GM23338 (cell line): ENCODE results near the gene STAT3. TPM values are rescaled to one million over a fixed set of nuclear protein-coding genes. Genes with fewer than 3 reads are reported as not detected.

ENCODE experiments used
- ATAC-seq: fragments of 200-7000 bp; cut with Tn5 transposase; 3 replicates; pipeline ENCODE4 v1.9.1; 2020
- DNase-seq: peaks from one replicate; pipeline ENCODE4 v3.0.0-alpha.2; 2015; ENCODE audit warnings: low spot score
- H2AFZ ChIP-seq: fragments of 200-600 bp; sonication (generic); 2 replicates; pipeline ENCODE4 v1.8.0; 2016; ENCODE audit warnings: antibody characterized with exemption, mild to moderate bottlenecking, moderate library complexity
- H3F3A ChIP-seq: fragments of 200-600 bp; sonication (generic); replicated peaks from 2 replicates; pipeline ENCODE4 v1.8.0; 2017; ENCODE audit warnings: antibody characterized with exemption, mixed run types, low read depth
- H3K27ac ChIP-seq: fragments of 200-600 bp; sonication (generic); 2 replicates; pipeline ENCODE4 v1.6.1; 2016; ENCODE audit warnings: low read depth
- H3K27me3 ChIP-seq: fragments of 200-600 bp; sonication (generic); 2 replicates; pipeline ENCODE4 v1.8.0; 2016; ENCODE audit warnings: mild to moderate bottlenecking, mixed run types, moderate library complexity; ENCODE audit not compliant: insufficient read depth
- H3K36me3 ChIP-seq: fragments of 200-600 bp; sonication (generic); 2 replicates; pipeline ENCODE4 v1.8.0; 2016; ENCODE audit warnings: mild to moderate bottlenecking; ENCODE audit not compliant: insufficient read depth
- H3K4me1 ChIP-seq: fragments of 200-600 bp; sonication (generic); 2 replicates; pipeline ENCODE4 v1.8.0; 2016; ENCODE audit warnings: mild to moderate bottlenecking, moderate library complexity; ENCODE audit not compliant: insufficient read depth
- H3K4me2 ChIP-seq: fragments of 200-600 bp; sonication (generic); 2 replicates; pipeline ENCODE4 v1.7.1; 2017; ENCODE audit warnings: mixed run types
- H3K4me3 ChIP-seq: fragments of 200-600 bp; sonication (generic); 2 replicates; pipeline ENCODE4 v1.6.1; 2016; ENCODE audit warnings: mixed run types
- H3K79me2 ChIP-seq: fragments of 200-600 bp; sonication (generic); replicated peaks from 2 replicates; pipeline ENCODE4 v1.8.0; 2017; ENCODE audit warnings: mild to moderate bottlenecking; ENCODE audit not compliant: insufficient read depth
- H3K9me2 ChIP-seq: fragments of 200-600 bp; sonication (generic); 2 replicates; pipeline ENCODE4 v1.8.0; 2017; ENCODE audit not compliant: insufficient read depth
- H4K20me1 ChIP-seq: fragments of 200-600 bp; sonication (generic); replicated peaks from 2 replicates; pipeline ENCODE4 v1.8.0; 2017; ENCODE audit warnings: mild to moderate bottlenecking; ENCODE audit not compliant: insufficient read depth
- H3K27ac Mint-ChIP-seq: 2 replicates; pipeline ENCODE4 v1.8.0; 2020; ENCODE audit warnings: inconsistent platforms, mild to moderate bottlenecking, moderate library complexity, mixed read lengths
- H3K27me3 Mint-ChIP-seq: 3 replicates; pipeline ENCODE4 v1.8.0; 2022; ENCODE audit warnings: low read depth, mild to moderate bottlenecking, moderate library complexity, mixed read lengths, inconsistent platforms; ENCODE audit not compliant: insufficient read depth, poor library complexity
- H3K36me3 Mint-ChIP-seq: 3 replicates; pipeline ENCODE4 v1.8.0; 2021; ENCODE audit warnings: low read depth, mild to moderate bottlenecking, inconsistent platforms, moderate library complexity, mixed read lengths
- H3K4me1 Mint-ChIP-seq: 3 replicates; pipeline ENCODE4 v1.8.0; 2020; ENCODE audit warnings: mild to moderate bottlenecking, inconsistent platforms, mixed read lengths
- H3K4me3 Mint-ChIP-seq: 3 replicates; pipeline ENCODE4 v1.8.0; 2021; ENCODE audit warnings: moderate library complexity, mild to moderate bottlenecking, inconsistent platforms, mixed read lengths
- H3K9me3 Mint-ChIP-seq: 3 replicates; pipeline ENCODE4 v1.8.0; 2020; ENCODE audit warnings: moderate library complexity, mild to moderate bottlenecking, inconsistent platforms, mixed read lengths
- CREB1 ChIP-seq: fragments of 250-450 bp; sonication (Bioruptor Pico); IDR thresholded peaks from 2 replicates; pipeline ENCODE4 v1.5.0; 2020; ENCODE audit warnings: low read depth, mild to moderate bottlenecking, moderate library complexity
- JUNB ChIP-seq: IDR thresholded peaks from one replicate; pipeline ENCODE4 v1.6.1; 2016; ENCODE audit warnings: antibody characterized with exemption; ENCODE audit not compliant: unreplicated experiment
- POLR2AphosphoS5 ChIP-seq: IDR thresholded peaks from 2 replicates; pipeline ENCODE4 v1.6.1; 2016; ENCODE audit warnings: antibody characterized with exemption, low read depth
- ZNF114 ChIP-seq: fragments of 250-450 bp; sonication (Bioruptor Pico); IDR thresholded peaks from 2 replicates; pipeline ENCODE4 v1.5.0; 2020; ENCODE audit warnings: mild to moderate bottlenecking, moderate library complexity
- ZNF331 ChIP-seq: fragments of 250-450 bp; sonication (Bioruptor Pico); IDR thresholded peaks from 2 replicates; pipeline ENCODE4 v1.5.0; 2020; ENCODE audit warnings: low read depth, mild to moderate bottlenecking, moderate library complexity
- polyA plus RNA-seq: library from polyadenylated mRNA; unstranded; fragments of >200 nt; fragmentation: Nextera tagmentation; extraction: Ambion mirVana; gene quantifications from 2 replicates; pipeline ENCODE4 v1.2.1, GENCODE V29; 2016
- total RNA-seq: library from RNA; depleted of rRNA; stranded (reverse); fragments of >200 nt; shearing (Covaris generic); gene quantifications from 2 replicates; pipeline ENCODE4 v1.2.3, GENCODE V29; 2014
- TF ChIP-seq, protein P1 (sequence below): IDR thresholded peaks from 2 replicates; pipeline ENCODE4 v1.6.1; 2016; ENCODE audit warnings: antibody characterized with exemption
- TF ChIP-seq, protein P2 (sequence below): IDR thresholded peaks from one replicate; pipeline ENCODE4 v1.6.1; 2018; ENCODE audit warnings: antibody characterized with exemption; ENCODE audit not compliant: unreplicated experiment

Gene STAT3
- total and polyA plus RNA-seq, 2 experiments from 2014 or later, result 49.5 to 78.0 TPM

DNA sequence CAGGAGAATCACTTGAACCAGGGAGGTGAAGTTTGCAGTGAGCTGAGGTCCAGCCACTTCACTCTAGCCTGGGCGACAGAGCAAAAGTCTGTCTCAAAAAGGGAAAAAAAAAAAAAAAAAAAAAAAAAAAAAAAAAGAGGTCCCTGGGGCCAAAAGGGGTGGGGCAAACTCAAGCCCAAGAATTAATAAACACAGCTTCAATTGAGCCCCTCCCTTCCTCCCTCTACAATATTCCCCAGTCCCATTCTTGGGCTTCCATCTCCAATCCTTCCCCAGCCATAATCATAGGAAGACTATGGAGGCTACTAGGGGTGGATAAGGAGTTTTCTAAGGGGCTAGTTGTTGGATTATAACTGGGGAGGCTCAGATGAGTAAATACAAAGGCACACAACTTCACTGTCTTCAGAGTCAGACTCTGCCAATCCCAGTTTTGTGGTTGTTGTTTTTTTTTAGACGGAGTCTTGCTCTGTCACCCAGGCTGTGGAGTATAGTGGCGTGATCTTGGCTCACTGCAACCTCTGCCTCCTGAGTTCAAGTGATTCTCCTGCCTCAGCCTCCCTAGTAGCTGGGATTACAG is 25.3 kb upstream of the STAT3 start:
- Histone ChIP-seq H3K4me2 (no peak overlapping the region), H2AFZ (no peak overlapping the region), H3K9me2 (no peaks in the 10 kb centered on the region), H3K4me1 (peaks cover 9% of the 10 kb centered on the region), H4K20me1 (peaks cover 12% of the 10 kb centered on the region; the same call in 1 of the 2 replicates), H3K4me3 (no peak overlapping the region), H3K79me2 (peaks cover 16% of the 10 kb centered on the region), H3K36me3 (no peaks in the 10 kb centered on the region), H3K27ac (no peak overlapping the region), H3F3A (no peaks in the 10 kb centered on the region), H3K27me3 (no peaks in the 10 kb centered on the region)
- no peaks in the 10 kb centered on the region for H3K36me3 Mint-ChIP-seq
- H3K27ac Mint-ChIP-seq, result no peak overlapping the region
- H3K9me3 Mint-ChIP-seq, result no peaks in the 10 kb centered on the region
- TF ChIP-seq POLR2AphosphoS5, result no peak
- no peak for TF ChIP-seq ZNF331
- TF ChIP-seq, protein P1, sequence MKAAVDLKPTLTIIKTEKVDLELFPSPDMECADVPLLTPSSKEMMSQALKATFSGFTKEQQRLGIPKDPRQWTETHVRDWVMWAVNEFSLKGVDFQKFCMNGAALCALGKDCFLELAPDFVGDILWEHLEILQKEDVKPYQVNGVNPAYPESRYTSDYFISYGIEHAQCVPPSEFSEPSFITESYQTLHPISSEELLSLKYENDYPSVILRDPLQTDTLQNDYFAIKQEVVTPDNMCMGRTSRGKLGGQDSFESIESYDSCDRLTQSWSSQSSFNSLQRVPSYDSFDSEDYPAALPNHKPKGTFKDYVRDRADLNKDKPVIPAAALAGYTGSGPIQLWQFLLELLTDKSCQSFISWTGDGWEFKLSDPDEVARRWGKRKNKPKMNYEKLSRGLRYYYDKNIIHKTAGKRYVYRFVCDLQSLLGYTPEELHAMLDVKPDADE, result no peak
- no peak for TF ChIP-seq CREB1 (CRISPR knock-in tag)
- TF ChIP-seq ZNF114 (CRISPR knock-in tag), result no peak
- no peak for DNase-seq
- H3K4me3 Mint-ChIP-seq, result no peak overlapping the region
- H3K4me1 Mint-ChIP-seq, result peaks cover 18% of the 10 kb centered on the region; the same call in 2 of the 3 replicates
- no peak for ATAC-seq
- H3K27me3 Mint-ChIP-seq, result peaks cover 7% of the 10 kb centered on the region

DNA sequence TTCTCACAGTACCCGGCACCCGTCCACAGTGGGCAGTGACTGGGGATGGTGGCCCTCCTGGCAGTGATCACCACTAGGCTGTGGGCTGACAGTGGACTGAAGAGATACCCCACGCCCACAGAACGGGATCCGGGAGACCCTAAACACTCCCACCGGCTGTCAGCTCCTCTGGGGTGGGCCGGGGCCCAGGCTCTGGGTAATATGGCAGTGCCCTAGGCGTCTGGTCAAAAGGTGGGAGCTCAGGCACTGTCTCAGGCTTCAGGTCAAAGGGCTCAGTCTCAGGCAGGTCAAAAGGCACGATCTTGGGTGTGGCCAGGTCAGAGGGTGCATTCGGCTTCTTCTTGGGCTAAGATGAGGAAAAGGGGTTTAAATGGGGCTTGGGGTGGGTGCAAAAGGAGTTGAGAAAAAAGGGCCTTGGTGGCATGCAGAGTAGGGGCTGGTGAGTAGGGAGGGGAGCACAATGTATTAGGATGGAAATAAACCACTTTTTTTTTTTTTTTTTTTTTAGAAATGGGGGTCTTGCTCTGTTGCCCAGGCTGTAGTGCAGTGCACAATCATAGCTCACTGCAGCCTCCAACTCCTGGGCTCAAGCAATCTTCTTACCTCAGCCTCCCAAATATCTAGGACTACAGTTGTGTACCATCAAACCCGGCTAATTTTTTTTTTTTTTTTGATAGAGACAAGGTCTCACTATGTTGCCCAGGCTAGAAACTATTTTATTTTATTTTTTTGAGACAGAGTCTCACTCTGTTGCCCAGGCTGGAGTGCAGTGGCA is 23.9 kb upstream of the STAT3 start:
- H3F3A ChIP-seq, result peaks cover 6% of the 10 kb centered on the region; the same call in 1 of the 2 replicates
- no peak for DNase-seq
- no peak overlapping the region for H3K4me2 ChIP-seq
- Mint-ChIP-seq H3K9me3 (no peaks in the 10 kb centered on the region), H3K4me3 (no peak overlapping the region), H3K27me3 (peaks cover 7% of the 10 kb centered on the region), H3K36me3 (no peaks in the 10 kb centered on the region), H3K27ac (no peak overlapping the region), H3K4me1 (peaks cover 32% of the 10 kb centered on the region)
- no peak for TF ChIP-seq JUNB
- TF ChIP-seq, protein P2, sequence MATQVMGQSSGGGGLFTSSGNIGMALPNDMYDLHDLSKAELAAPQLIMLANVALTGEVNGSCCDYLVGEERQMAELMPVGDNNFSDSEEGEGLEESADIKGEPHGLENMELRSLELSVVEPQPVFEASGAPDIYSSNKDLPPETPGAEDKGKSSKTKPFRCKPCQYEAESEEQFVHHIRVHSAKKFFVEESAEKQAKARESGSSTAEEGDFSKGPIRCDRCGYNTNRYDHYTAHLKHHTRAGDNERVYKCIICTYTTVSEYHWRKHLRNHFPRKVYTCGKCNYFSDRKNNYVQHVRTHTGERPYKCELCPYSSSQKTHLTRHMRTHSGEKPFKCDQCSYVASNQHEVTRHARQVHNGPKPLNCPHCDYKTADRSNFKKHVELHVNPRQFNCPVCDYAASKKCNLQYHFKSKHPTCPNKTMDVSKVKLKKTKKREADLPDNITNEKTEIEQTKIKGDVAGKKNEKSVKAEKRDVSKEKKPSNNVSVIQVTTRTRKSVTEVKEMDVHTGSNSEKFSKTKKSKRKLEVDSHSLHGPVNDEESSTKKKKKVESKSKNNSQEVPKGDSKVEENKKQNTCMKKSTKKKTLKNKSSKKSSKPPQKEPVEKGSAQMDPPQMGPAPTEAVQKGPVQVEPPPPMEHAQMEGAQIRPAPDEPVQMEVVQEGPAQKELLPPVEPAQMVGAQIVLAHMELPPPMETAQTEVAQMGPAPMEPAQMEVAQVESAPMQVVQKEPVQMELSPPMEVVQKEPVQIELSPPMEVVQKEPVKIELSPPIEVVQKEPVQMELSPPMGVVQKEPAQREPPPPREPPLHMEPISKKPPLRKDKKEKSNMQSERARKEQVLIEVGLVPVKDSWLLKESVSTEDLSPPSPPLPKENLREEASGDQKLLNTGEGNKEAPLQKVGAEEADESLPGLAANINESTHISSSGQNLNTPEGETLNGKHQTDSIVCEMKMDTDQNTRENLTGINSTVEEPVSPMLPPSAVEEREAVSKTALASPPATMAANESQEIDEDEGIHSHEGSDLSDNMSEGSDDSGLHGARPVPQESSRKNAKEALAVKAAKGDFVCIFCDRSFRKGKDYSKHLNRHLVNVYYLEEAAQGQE, result no peak
- no peaks in the 10 kb centered on the region for H3K36me3 ChIP-seq
- no peak overlapping the region for H3K27ac ChIP-seq
- no peaks in the 10 kb centered on the region for H3K27me3 ChIP-seq
- no peak overlapping the region for H2AFZ ChIP-seq
- H3K9me2 ChIP-seq, result no peaks in the 10 kb centered on the region
- peaks cover 13% of the 10 kb centered on the region; the same call in 1 of the 2 replicates for H4K20me1 ChIP-seq
- H3K79me2 ChIP-seq, result peaks cover 8% of the 10 kb centered on the region
- peaks cover 22% of the 10 kb centered on the region for H3K4me1 ChIP-seq
- no peak for ATAC-seq
- H3K4me3 ChIP-seq, result no peak overlapping the region
